Measurements from ENCODE around the gene SELENOF.
"Not testable (repeated sequence)": the region's sequence is repeated elsewhere in the genome, so short reads cannot be mapped to it uniquely, and the experiment has no call there.

The SELENOF gene

DNA sequence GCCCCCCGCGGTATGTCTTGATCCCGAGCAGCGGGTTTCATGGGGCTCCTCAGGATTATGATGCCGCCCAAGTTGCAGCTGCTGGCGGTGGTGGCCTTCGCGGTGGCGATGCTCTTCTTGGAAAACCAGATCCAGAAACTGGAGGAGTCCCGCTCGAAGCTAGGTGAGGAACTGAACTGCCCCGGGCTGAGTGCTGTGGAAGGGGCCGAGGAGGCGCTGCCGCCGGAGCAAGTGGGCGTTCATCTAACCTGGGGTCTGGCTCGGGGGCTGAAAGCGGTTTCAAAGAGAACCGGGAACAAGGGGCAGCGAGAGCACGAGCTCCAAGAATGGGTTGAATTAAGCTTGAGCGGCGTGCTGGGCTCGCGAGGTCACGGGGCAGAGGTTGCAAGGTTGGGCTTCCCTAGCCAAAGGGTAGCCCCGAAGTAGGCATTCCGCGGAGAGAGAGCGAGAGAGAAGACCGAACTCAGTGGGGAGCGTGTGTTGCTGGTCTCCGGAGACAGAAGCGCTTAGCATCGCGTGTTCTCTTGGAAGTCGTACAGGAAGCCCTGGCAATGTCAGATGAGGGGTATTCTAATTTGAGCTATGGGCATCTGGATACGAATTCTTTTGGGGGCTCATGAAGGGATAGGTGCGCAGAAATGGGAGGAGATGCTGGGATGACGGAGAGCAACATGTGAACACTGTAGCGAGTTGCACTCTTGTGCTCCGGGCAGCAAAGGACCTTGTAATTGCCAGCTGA is 1.2 kb upstream of the SELENOF start:
- peak overlapping the region; percentile 90 for H3K9ac ChIP-seq (ENCODE audit: low read depth, low read length)
- H3K27me3 ChIP-seq (ENCODE audit: control insufficient read depth, insufficient read depth, low read length), result no peaks in the 10 kb centered on the region
- peak overlapping the region; percentile 86 for H3K4me3 ChIP-seq (ENCODE audit: low read depth, low read length)
- H3K36me3 ChIP-seq (ENCODE audit: control insufficient read depth, insufficient read depth, low read length), result no peaks in the 10 kb centered on the region
- H3K4me1 ChIP-seq (ENCODE audit: control insufficient read depth, insufficient read depth, low read length), result peaks cover 6% of the 10 kb centered on the region
- no peaks in the 10 kb centered on the region for H3K9me3 ChIP-seq (ENCODE audit: control insufficient read depth, insufficient read depth, low read length)

DNA sequence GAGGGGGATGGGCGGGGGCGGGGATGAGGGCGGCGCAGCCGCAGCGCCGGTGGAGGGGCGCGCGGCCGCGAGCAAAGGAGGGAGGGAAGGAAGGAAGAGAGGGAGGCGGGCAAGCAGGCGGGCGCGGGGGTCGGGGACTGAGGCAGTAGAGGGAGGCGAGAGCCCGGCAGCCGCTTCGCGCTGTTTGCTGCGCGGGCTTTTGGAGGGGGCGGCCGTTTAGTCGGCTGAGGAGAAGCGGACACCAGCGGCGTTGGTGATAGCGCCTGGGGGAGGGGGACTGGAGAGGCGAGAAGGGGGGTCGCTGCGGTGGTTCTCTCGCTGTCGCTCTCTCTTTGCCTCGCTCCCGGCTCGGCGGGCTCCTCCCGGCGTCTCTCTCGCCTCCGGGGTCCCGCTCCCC is 673 bp upstream of the SELENOF start, which contains the start of gene HS2ST1:
TSS of gene HS2ST1 (plus strand) at position 35 of the 397 bp plus-strand sequence.
- peak within 1 kb of the TSS; percentile 100 for H3K9ac ChIP-seq (ENCODE audit: low read depth, low read length)
- no peaks in the 10 kb centered on the region for H3K27me3 ChIP-seq (ENCODE audit: control insufficient read depth, insufficient read depth, low read length)
- H3K9me3 ChIP-seq (ENCODE audit: control insufficient read depth, insufficient read depth, low read length), result no peaks in the 10 kb centered on the region
- H3K36me3 ChIP-seq (ENCODE audit: control insufficient read depth, insufficient read depth, low read length), result no peaks in the 10 kb centered on the region
- H3K4me1 ChIP-seq (ENCODE audit: control insufficient read depth, insufficient read depth, low read length), result peaks cover 6% of the 10 kb centered on the region
- H3K4me3 ChIP-seq (ENCODE audit: low read depth, low read length), result peak within 1 kb of the TSS; percentile 100

DNA sequence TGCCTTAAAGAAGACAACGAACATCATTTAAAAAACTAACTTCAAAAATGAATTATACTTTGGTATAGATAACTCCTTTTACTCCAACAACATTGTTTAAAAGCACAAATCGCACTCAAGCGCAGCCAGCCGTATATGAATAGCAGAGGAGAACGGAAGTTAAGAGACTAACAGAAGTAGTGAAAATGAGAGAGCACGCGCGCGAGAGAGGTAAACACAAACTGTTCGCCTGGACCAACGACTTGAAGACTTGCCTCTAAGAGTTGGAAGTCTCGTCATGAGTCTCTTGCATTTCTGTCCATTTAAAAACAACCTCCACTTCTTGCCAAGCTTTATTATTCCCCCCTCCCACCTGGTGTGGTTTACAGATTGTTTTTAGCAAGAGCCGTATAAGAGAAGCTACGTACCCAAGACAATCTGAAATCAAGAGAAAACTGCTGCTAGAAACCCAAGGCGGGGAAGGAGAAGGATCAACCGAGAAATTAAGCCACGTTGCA is 479 bp downstream of the SELENOF start:
- Histone ChIP-seq H3K4me3 (ENCODE audit: low read depth, low read length) (peak overlapping the region; percentile 100), H3K9me3 (ENCODE audit: control insufficient read depth, insufficient read depth, low read length) (no peaks in the 10 kb centered on the region), H3K9ac (ENCODE audit: low read depth, low read length) (peak overlapping the region; percentile 100), H3K36me3 (ENCODE audit: control insufficient read depth, insufficient read depth, low read length) (no peaks in the 10 kb centered on the region), H3K27me3 (ENCODE audit: control insufficient read depth, insufficient read depth, low read length) (no peaks in the 10 kb centered on the region), H3K4me1 (ENCODE audit: control insufficient read depth, insufficient read depth, low read length) (peaks cover 6% of the 10 kb centered on the region)

DNA sequence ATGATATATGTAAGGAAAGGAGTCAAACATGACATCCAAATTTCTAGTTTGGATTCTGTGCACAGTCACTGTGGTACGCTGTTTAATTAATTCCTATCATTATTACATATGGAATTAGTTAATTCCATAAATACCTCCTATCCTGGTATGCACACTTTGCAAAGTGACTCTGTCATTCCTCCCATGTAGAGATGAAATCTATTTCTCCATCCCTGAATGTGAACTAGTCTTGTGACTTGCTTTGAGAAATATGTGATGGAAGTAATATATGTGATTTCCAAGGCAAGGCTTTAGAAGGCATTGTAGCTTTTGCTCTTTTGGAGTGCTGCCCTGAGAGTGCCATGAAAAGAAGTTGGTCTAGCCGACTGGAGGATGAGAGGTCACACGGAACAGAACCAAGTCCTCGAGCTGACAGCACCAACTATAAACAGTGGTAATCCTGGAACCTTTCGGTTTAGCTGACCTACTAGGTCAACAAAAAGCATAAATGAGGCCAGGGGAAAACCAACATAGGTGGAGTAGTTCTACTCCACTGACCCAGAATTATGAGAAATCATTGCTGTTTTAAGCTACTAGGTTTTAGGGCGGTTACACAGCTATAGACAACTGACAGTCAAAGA is 1.5 kb downstream of the SELENOF start:
- peaks cover 6% of the 10 kb centered on the region for H3K4me1 ChIP-seq (ENCODE audit: control insufficient read depth, insufficient read depth, low read length)
- peak overlapping the region; percentile 100 for H3K4me3 ChIP-seq (ENCODE audit: low read depth, low read length)
- H3K36me3 ChIP-seq (ENCODE audit: control insufficient read depth, insufficient read depth, low read length), result no peaks in the 10 kb centered on the region
- H3K9ac ChIP-seq (ENCODE audit: low read depth, low read length), result no peak overlapping the region
- no peaks in the 10 kb centered on the region for H3K27me3 ChIP-seq (ENCODE audit: control insufficient read depth, insufficient read depth, low read length)
- no peaks in the 10 kb centered on the region for H3K9me3 ChIP-seq (ENCODE audit: control insufficient read depth, insufficient read depth, low read length)

DNA sequence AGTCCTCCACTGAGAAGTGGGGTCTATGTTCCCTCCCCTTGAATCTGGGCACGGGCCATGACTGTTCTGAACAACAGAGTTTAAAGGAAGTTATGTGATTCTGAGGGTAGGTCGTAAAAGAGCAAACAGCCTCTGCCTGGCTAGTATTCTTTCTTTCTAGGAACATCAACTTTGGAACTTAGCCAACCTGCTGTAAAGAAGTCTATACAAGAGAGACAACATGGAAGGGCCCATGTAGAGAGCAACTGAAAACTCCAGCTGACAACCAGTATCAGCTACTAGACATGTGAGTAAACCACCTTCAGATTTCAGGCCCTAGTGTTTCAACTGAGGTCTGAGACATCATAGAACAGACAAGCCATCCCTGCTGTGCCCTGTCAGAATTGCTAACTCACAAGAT is 7.5 kb downstream of the SELENOF start:
- Histone ChIP-seq H3K4me1 (ENCODE audit: control insufficient read depth, insufficient read depth, low read length) (no peaks in the 10 kb centered on the region), H3K27me3 (ENCODE audit: control insufficient read depth, insufficient read depth, low read length) (no peaks in the 10 kb centered on the region), H3K36me3 (ENCODE audit: control insufficient read depth, insufficient read depth, low read length) (no peaks in the 10 kb centered on the region), H3K4me3 (ENCODE audit: low read depth, low read length) (no peak overlapping the region), H3K9ac (ENCODE audit: low read depth, low read length) (no peak overlapping the region), H3K9me3 (ENCODE audit: control insufficient read depth, insufficient read depth, low read length) (no peaks in the 10 kb centered on the region)

DNA sequence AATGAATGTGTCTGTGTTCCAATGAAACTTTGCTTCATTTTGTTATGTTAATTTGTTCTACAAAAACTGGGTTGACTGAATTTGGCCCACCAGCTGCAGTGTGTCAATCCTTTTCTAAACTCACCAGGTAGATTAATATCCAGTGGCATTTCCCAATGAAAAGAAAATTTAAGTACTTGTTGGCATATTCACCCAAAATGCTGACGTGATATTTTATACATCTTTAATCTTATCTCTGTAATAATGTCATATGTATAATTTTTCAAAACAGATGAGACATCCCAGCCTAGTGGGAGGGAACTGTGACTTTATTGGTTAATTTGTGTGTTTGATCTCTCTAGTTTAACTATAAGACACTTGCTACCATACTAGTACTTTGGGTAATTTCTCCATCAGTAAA is 8.1 kb downstream of the SELENOF start:
- Histone ChIP-seq H3K36me3 (ENCODE audit: control insufficient read depth, insufficient read depth, low read length) (peaks cover under 1% of the 10 kb centered on the region), H3K27me3 (ENCODE audit: control insufficient read depth, insufficient read depth, low read length) (no peaks in the 10 kb centered on the region), H3K4me1 (ENCODE audit: control insufficient read depth, insufficient read depth, low read length) (no peaks in the 10 kb centered on the region), H3K9me3 (ENCODE audit: control insufficient read depth, insufficient read depth, low read length) (no peaks in the 10 kb centered on the region), H3K9ac (ENCODE audit: low read depth, low read length) (no peak overlapping the region), H3K4me3 (ENCODE audit: low read depth, low read length) (no peak overlapping the region)

DNA sequence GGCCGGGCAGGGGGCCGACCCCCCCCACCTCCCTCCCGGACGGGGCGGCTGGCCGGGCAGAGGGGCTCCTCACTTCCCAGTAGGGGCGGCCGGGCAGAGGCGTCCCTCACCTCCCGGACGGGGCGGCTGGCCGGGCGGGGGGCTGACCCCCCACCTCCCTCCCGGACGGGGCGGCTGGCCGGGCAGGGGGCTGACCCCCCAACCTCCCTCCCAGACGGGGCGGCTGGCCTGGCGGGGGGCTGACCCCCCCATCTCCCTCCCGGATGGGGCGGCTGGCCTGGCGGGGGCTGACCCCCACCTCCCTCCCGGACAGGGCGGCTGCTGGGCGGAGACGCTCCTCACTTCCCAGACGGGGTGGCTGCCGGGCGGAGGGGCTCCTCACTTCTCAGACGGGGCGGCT is 14.5 kb downstream of the SELENOF start:
- H3K4me1 ChIP-seq (ENCODE audit: control insufficient read depth, insufficient read depth, low read length); H3K9ac ChIP-seq (ENCODE audit: low read depth, low read length); H3K9me3 ChIP-seq (ENCODE audit: control insufficient read depth, insufficient read depth, low read length); H3K4me3 ChIP-seq (ENCODE audit: low read depth, low read length); H3K36me3 ChIP-seq (ENCODE audit: control insufficient read depth, insufficient read depth, low read length); H3K27me3 ChIP-seq (ENCODE audit: control insufficient read depth, insufficient read depth, low read length): not testable (repeated sequence)

DNA sequence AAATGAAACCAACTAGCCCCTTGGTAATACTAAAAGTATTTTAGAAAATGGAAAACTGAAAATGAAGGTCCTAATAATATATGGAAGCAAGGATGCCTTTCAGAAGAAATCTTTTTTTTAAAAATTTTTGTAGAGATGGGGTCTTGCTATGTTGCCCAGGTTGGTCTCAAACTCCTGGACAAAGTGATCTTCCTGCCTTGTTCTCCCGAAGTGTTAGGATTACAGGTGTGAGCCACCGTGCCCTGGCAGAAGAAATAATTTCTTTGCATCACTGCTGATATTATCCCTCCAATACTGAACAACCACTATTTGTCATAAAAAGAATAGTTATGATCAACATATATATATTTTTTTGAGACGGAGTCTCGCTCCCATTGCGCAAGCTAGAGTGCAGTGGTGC is 25.6 kb downstream of the SELENOF start:
- no peaks in the 10 kb centered on the region for H3K36me3 ChIP-seq (ENCODE audit: control insufficient read depth, insufficient read depth, low read length)
- no peak overlapping the region for H3K9ac ChIP-seq (ENCODE audit: low read depth, low read length)
- H3K4me1 ChIP-seq (ENCODE audit: control insufficient read depth, insufficient read depth, low read length), result no peaks in the 10 kb centered on the region
- H3K4me3 ChIP-seq (ENCODE audit: low read depth, low read length), result no peak overlapping the region
- H3K9me3 ChIP-seq (ENCODE audit: control insufficient read depth, insufficient read depth, low read length), result no peaks in the 10 kb centered on the region
- H3K27me3 ChIP-seq (ENCODE audit: control insufficient read depth, insufficient read depth, low read length), result no peaks in the 10 kb centered on the region

DNA sequence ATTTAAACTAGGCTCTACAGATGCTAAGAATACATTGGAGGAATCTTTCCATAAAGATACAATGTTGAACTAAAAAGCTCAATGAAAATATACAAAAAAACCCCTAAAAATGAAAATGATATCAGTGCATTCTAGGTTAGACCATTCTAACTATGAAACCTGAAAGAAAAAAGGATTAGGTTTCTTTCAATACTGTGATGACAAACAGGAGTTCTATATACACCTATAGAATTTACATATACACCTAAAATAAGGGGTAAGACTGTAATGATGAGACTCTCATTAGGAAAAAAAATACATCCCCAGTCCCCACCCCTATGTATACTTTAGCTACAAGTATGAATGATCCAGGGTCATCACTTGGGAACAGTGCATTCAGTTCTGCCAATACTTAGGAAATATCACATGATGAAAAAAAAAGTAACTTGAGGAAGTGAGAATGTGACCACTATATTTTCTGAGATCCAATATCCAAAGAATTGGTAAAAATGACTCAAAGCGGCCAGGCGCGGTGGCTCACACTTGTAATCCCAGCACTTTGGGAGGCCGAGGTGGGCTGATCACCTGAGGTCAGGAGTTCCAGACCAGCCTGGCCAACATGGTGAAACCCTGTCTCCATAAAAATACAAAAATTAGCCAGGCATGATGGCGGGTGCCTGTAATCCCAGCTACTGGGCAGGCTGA is 26.3 kb downstream of the SELENOF start:
- no peak overlapping the region for H3K9ac ChIP-seq (ENCODE audit: low read depth, low read length)
- no peaks in the 10 kb centered on the region for H3K4me1 ChIP-seq (ENCODE audit: control insufficient read depth, insufficient read depth, low read length)
- no peaks in the 10 kb centered on the region for H3K27me3 ChIP-seq (ENCODE audit: control insufficient read depth, insufficient read depth, low read length)
- no peak overlapping the region for H3K4me3 ChIP-seq (ENCODE audit: low read depth, low read length)
- H3K36me3 ChIP-seq (ENCODE audit: control insufficient read depth, insufficient read depth, low read length), result no peaks in the 10 kb centered on the region
- H3K9me3 ChIP-seq (ENCODE audit: control insufficient read depth, insufficient read depth, low read length), result no peaks in the 10 kb centered on the region

DNA sequence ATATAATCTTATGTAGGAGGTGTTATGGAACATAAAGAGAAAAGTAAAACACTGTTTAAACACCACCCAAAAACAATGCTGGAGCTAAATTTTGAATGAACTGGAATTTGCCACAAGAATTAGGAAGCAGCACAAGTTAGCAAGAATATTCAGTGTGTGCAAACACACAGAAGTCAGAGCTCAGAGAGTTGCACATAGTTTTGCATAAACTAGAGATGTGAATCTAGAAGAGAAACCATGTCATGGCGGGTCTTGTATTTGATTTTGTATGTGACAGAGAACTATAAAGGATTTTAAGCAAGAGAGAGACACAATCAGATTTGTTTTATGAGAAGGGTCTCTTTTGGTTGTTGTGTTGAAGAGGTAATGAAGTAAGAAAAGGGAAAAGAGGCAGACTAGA is 38.2 kb downstream of the SELENOF start:
- peaks cover 3% of the 10 kb centered on the region for H3K4me1 ChIP-seq (ENCODE audit: control insufficient read depth, insufficient read depth, low read length)
- H3K9me3 ChIP-seq (ENCODE audit: control insufficient read depth, insufficient read depth, low read length), result no peaks in the 10 kb centered on the region
- no peaks in the 10 kb centered on the region for H3K27me3 ChIP-seq (ENCODE audit: control insufficient read depth, insufficient read depth, low read length)
- no peak overlapping the region for H3K4me3 ChIP-seq (ENCODE audit: low read depth, low read length)
- no peak overlapping the region for H3K9ac ChIP-seq (ENCODE audit: low read depth, low read length)
- no peaks in the 10 kb centered on the region for H3K36me3 ChIP-seq (ENCODE audit: control insufficient read depth, insufficient read depth, low read length)

DNA sequence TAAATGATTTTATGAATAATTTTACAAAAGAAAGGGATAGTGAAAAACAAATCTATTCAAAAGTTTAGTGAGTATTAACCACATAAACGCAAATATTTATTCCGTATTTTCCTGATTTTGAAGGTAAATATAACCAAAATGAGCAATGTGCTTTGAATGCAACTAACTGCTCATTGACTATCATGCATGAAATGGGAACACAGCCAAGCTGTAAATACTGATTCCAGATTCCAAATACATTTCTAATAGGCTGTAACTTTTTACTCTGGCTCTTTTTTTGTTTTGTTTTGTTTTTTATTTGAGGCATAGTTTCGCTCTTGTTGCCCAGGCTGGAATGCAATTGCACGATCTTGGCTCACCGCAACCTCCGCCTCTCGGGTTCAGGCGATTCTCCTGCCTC is 41.8 kb downstream of the SELENOF start:
- no peaks in the 10 kb centered on the region for H3K27me3 ChIP-seq (ENCODE audit: control insufficient read depth, insufficient read depth, low read length)
- H3K9me3 ChIP-seq (ENCODE audit: control insufficient read depth, insufficient read depth, low read length), result no peaks in the 10 kb centered on the region

DNA sequence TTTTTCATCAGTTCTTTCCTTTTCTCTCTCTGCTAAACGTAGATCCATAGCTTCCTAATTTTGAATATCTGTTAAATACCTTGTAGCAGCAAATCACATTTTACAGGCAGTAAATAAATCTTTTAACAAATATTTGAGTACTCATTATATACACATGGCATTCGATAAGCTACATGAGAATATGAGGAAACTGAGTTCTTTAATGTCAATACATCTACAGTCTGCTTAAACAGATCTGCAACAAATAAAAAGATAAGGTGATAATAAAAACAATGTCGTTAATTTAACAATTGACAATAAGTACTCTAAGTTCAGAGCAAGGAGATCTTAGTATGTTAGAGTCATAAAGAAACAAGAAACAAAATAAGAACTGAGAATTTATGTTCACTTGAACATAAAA is 42.9 kb downstream of the SELENOF start:
- no peak overlapping the region for H3K9ac ChIP-seq (ENCODE audit: low read depth, low read length)
- no peaks in the 10 kb centered on the region for H3K4me1 ChIP-seq (ENCODE audit: control insufficient read depth, insufficient read depth, low read length)
- no peaks in the 10 kb centered on the region for H3K9me3 ChIP-seq (ENCODE audit: control insufficient read depth, insufficient read depth, low read length)
- H3K36me3 ChIP-seq (ENCODE audit: control insufficient read depth, insufficient read depth, low read length), result no peaks in the 10 kb centered on the region
- H3K4me3 ChIP-seq (ENCODE audit: low read depth, low read length), result no peak overlapping the region
- H3K27me3 ChIP-seq (ENCODE audit: control insufficient read depth, insufficient read depth, low read length), result no peaks in the 10 kb centered on the region

More for the DNA sequence above, 41.8 kb downstream of the SELENOF start:
- no peaks in the 10 kb centered on the region for H3K4me1 ChIP-seq (ENCODE audit: control insufficient read depth, insufficient read depth, low read length)
- H3K36me3 ChIP-seq (ENCODE audit: control insufficient read depth, insufficient read depth, low read length), result no peaks in the 10 kb centered on the region
- no peak overlapping the region for H3K9ac ChIP-seq (ENCODE audit: low read depth, low read length)
- no peak overlapping the region for H3K4me3 ChIP-seq (ENCODE audit: low read depth, low read length)

Measured in iPS-15b (cell line).